Measurements from ENCODE around the gene METTL1.

METTL1 gene

GRCh38 chr12:57740656-57741412 is 31.1 kb downstream of the METTL1 start:
- Histone ChIP-seq H2AK5ac (ENCODE audit: low read length, severe bottlenecking) (no peak overlapping the region), H3K9ac (ENCODE audit: low read length) (no peak overlapping the region), H3K27ac (ENCODE audit: low read length, poor library complexity, severe bottlenecking) (no peak overlapping the region), H2BK120ac (ENCODE audit: low read depth, low read length) (no peak overlapping the region), H3K14ac (ENCODE audit: low read length in 2 of 2) (no peak overlapping the region), H2AFZ (ENCODE audit: low read depth, low read length) (no peak overlapping the region), H3K36me3 (ENCODE audit: control insufficient read depth in 1 of 2, insufficient read depth in 2 of 2, low read depth in 1 of 2, low read length in 2 of 2) (peaks cover 0 to 1% of the 10 kb centered on the region in 2 experiments), H2BK5ac (ENCODE audit: low read depth, low read length, poor library complexity, severe bottlenecking) (no peak overlapping the region), H3K9me3 (ENCODE audit: control insufficient read depth, low read length) (no peaks in the 10 kb centered on the region), H3K4me1 (ENCODE audit: control insufficient read depth, insufficient read depth, low read depth, low read length) (peaks cover 34% of the 10 kb centered on the region), H3K4me3 (ENCODE audit: insufficient read depth in 1 of 2, low read depth in 1 of 2, low read length in 2 of 2) (no peak overlapping the region), H2BK15ac (ENCODE audit: low read depth, poor library complexity, severe bottlenecking) (no peak overlapping the region), H3K4ac (ENCODE audit: low read depth in 1 of 2, low read length in 2 of 2) (no peak overlapping the region), H3K23ac (ENCODE audit: low read length in 2 of 2) (peak overlapping the region in 1 of 2 experiments; percentile 91), H3K18ac (ENCODE audit: low read depth in 1 of 2, low read length in 2 of 2) (no peak overlapping the region), H3K27me3 (ENCODE audit: control insufficient read depth in 1 of 2, insufficient read depth in 1 of 2, low read length in 2 of 2) (peaks cover 58 to 61% of the 10 kb centered on the region in 2 experiments), H2BK12ac (ENCODE audit: low read length in 2 of 2) (no peak overlapping the region), H4K91ac (ENCODE audit: low read length) (no peak overlapping the region), H3K4me2 (ENCODE audit: low read length, poor library complexity, severe bottlenecking) (no peak overlapping the region), H4K8ac (ENCODE audit: low read length) (no peak overlapping the region), H3K79me1 (replicated peaks; ENCODE audit: low read length, poor library complexity, severe bottlenecking) (no peaks in the 10 kb centered on the region)
- DNase-seq = no peak
- WGBS = 80% methylated on average over 5 of the region's 5 CpGs

GRCh38 chr12:57739914-57740538 is 31.9 kb downstream of the METTL1 start:
- Histone ChIP-seq H2BK15ac (ENCODE audit: low read depth, poor library complexity, severe bottlenecking) (no peak overlapping the region), H3K79me1 (replicated peaks; ENCODE audit: low read length, poor library complexity, severe bottlenecking) (no peaks in the 10 kb centered on the region), H3K4ac (ENCODE audit: low read depth in 1 of 2, low read length in 2 of 2) (no peak overlapping the region), H2AK5ac (ENCODE audit: low read length, severe bottlenecking) (no peak overlapping the region), H2BK5ac (ENCODE audit: low read depth, low read length, poor library complexity, severe bottlenecking) (no peak overlapping the region), H3K9me3 (ENCODE audit: control insufficient read depth, low read length) (no peaks in the 10 kb centered on the region), H3K18ac (ENCODE audit: low read depth in 1 of 2, low read length in 2 of 2) (no peak overlapping the region), H3K27me3 (ENCODE audit: control insufficient read depth in 1 of 2, insufficient read depth in 1 of 2, low read length in 2 of 2) (peaks cover 66 to 69% of the 10 kb centered on the region in 2 experiments), H2BK120ac (ENCODE audit: low read depth, low read length) (no peak overlapping the region), H3K27ac (ENCODE audit: low read length, poor library complexity, severe bottlenecking) (no peak overlapping the region), H3K4me1 (ENCODE audit: control insufficient read depth, insufficient read depth, low read depth, low read length) (peaks cover 30% of the 10 kb centered on the region), H3K23ac (ENCODE audit: low read length in 2 of 2) (no peak overlapping the region), H3K9ac (ENCODE audit: low read length) (no peak overlapping the region), H3K36me3 (ENCODE audit: control insufficient read depth in 1 of 2, insufficient read depth in 2 of 2, low read depth in 1 of 2, low read length in 2 of 2) (no peaks in the 10 kb centered on the region), H2AFZ (ENCODE audit: low read depth, low read length) (no peak overlapping the region), H4K91ac (ENCODE audit: low read length) (no peak overlapping the region), H4K8ac (ENCODE audit: low read length) (no peak overlapping the region), H3K4me2 (ENCODE audit: low read length, poor library complexity, severe bottlenecking) (no peak overlapping the region), H2BK12ac (ENCODE audit: low read length in 2 of 2) (no peak overlapping the region), H3K14ac (ENCODE audit: low read length in 2 of 2) (no peak overlapping the region), H3K4me3 (ENCODE audit: insufficient read depth in 1 of 2, low read depth in 1 of 2, low read length in 2 of 2) (no peak overlapping the region)
- no peak for DNase-seq
- 19% methylated on average over 9 of the region's 10 CpGs for WGBS

GRCh38 chr12:57739387-57739786 is 32.5 kb downstream of the METTL1 start:
- H3K4me3 ChIP-seq (ENCODE audit: insufficient read depth in 1 of 2, low read depth in 1 of 2, low read length in 2 of 2) = no peak overlapping the region

GRCh38 chr12:57738661-57739237 is 33.2 kb downstream of the METTL1 start, which contains the start of gene AGAP2:
Gene AGAP2, minus strand, starts transcription at chr12:57738742. Its CDS starts 496 bp downstream, at chr12:57738246.
- Histone ChIP-seq H2AK5ac (ENCODE audit: low read length, severe bottlenecking) (no peak within 1 kb of the TSS), H3K4ac (ENCODE audit: low read depth in 1 of 2, low read length in 2 of 2) (no peak within 1 kb of the TSS)
- WGBS = 0% methylated on average over 16 of the region's 36 CpGs

More at GRCh38 chr12:57739387-57739786, 32.5 kb downstream of the METTL1 start:
- Histone ChIP-seq H3K27me3 (ENCODE audit: control insufficient read depth in 1 of 2, insufficient read depth in 1 of 2, low read length in 2 of 2) (peaks cover 73 to 75% of the 10 kb centered on the region in 2 experiments), H3K79me1 (replicated peaks; ENCODE audit: low read length, poor library complexity, severe bottlenecking) (no peaks in the 10 kb centered on the region), H2BK5ac (ENCODE audit: low read depth, low read length, poor library complexity, severe bottlenecking) (no peak overlapping the region), H2AK5ac (ENCODE audit: low read length, severe bottlenecking) (no peak overlapping the region), H4K91ac (ENCODE audit: low read length) (no peak overlapping the region), H3K14ac (ENCODE audit: low read length in 2 of 2) (no peak overlapping the region), H2AFZ (ENCODE audit: low read depth, low read length) (no peak overlapping the region), H3K18ac (ENCODE audit: low read depth in 1 of 2, low read length in 2 of 2) (no peak overlapping the region), H2BK15ac (ENCODE audit: low read depth, poor library complexity, severe bottlenecking) (no peak overlapping the region), H3K27ac (ENCODE audit: low read length, poor library complexity, severe bottlenecking) (no peak overlapping the region), H3K4ac (ENCODE audit: low read depth in 1 of 2, low read length in 2 of 2) (no peak overlapping the region), H2BK120ac (ENCODE audit: low read depth, low read length) (no peak overlapping the region), H3K4me1 (ENCODE audit: control insufficient read depth, insufficient read depth, low read depth, low read length) (peaks cover 30% of the 10 kb centered on the region), H4K8ac (ENCODE audit: low read length) (no peak overlapping the region), H3K36me3 (ENCODE audit: control insufficient read depth in 1 of 2, insufficient read depth in 2 of 2, low read depth in 1 of 2, low read length in 2 of 2) (no peaks in the 10 kb centered on the region), H2BK12ac (ENCODE audit: low read length in 2 of 2) (no peak overlapping the region), H3K9me3 (ENCODE audit: control insufficient read depth, low read length) (no peaks in the 10 kb centered on the region), H3K9ac (ENCODE audit: low read length) (no peak overlapping the region), H3K23ac (ENCODE audit: low read length in 2 of 2) (no peak overlapping the region), H3K4me2 (ENCODE audit: low read length, poor library complexity, severe bottlenecking) (no peak overlapping the region)
- WGBS = 29% methylated on average over 6 of the region's 7 CpGs
- no peak for DNase-seq

More at GRCh38 chr12:57738661-57739237, 33.2 kb downstream of the METTL1 start, which contains the start of gene AGAP2:
- no peak within 1 kb of the TSS for H3K27ac ChIP-seq (ENCODE audit: low read length, poor library complexity, severe bottlenecking)
- H3K4me3 ChIP-seq (ENCODE audit: insufficient read depth in 1 of 2, low read depth in 1 of 2, low read length in 2 of 2) = peak within 1 kb of the TSS; percentile 3 to 29
- H3K79me1 ChIP-seq (replicated peaks; ENCODE audit: low read length, poor library complexity, severe bottlenecking) = no peaks in the 10 kb centered on the region
- H3K36me3 ChIP-seq (ENCODE audit: control insufficient read depth in 1 of 2, insufficient read depth in 2 of 2, low read depth in 1 of 2, low read length in 2 of 2) = no peaks in the 10 kb centered on the region
- H2BK120ac ChIP-seq (ENCODE audit: low read depth, low read length) = no peak within 1 kb of the TSS
- no peak within 1 kb of the TSS for H3K9ac ChIP-seq (ENCODE audit: low read length)
- no peak within 1 kb of the TSS for H3K23ac ChIP-seq (ENCODE audit: low read length in 2 of 2)
- no peak within 1 kb of the TSS for H2BK15ac ChIP-seq (ENCODE audit: low read depth, poor library complexity, severe bottlenecking)
- H3K9me3 ChIP-seq (ENCODE audit: control insufficient read depth, low read length) = no peaks in the 10 kb centered on the region
- no peak within 1 kb of the TSS for H3K18ac ChIP-seq (ENCODE audit: low read depth in 1 of 2, low read length in 2 of 2)
- peak within 1 kb of the TSS; percentile 79 for H3K4me2 ChIP-seq (ENCODE audit: low read length, poor library complexity, severe bottlenecking)
- no peak within 1 kb of the TSS for H4K91ac ChIP-seq (ENCODE audit: low read length)
- peaks cover 79 to 81% of the 10 kb centered on the region in 2 experiments for H3K27me3 ChIP-seq (ENCODE audit: control insufficient read depth in 1 of 2, insufficient read depth in 1 of 2, low read length in 2 of 2)
- H4K8ac ChIP-seq (ENCODE audit: low read length) = no peak within 1 kb of the TSS
- peaks cover 26% of the 10 kb centered on the region for H3K4me1 ChIP-seq (ENCODE audit: control insufficient read depth, insufficient read depth, low read depth, low read length)
- no peak for DNase-seq
- no peak within 1 kb of the TSS for H3K14ac ChIP-seq (ENCODE audit: low read length in 2 of 2)
- no peak within 1 kb of the TSS for H2BK12ac ChIP-seq (ENCODE audit: low read length in 2 of 2)
- H2BK5ac ChIP-seq (ENCODE audit: low read depth, low read length, poor library complexity, severe bottlenecking) = no peak within 1 kb of the TSS
- no peak within 1 kb of the TSS for H2AFZ ChIP-seq (ENCODE audit: low read depth, low read length)

All from mesenchymal stem cell (in vitro differentiated cells and primary cell).